Epithelial cell of umbilical artery (primary cell): ENCODE data around the gene HADHA. TPM values are rescaled to one million over a fixed set of nuclear protein-coding genes. Genes with fewer than 3 reads are reported as not detected.

Source experiments
- total RNA-seq: library from RNA; depleted of rRNA; stranded (reverse); fragments of >200 nt; gene quantifications from 2 replicates; pipeline ENCODE4 v1.2.3, GENCODE V29; 2014

HADHA gene
- total RNA-seq: 175 and 176 TPM in 2 replicates

GRCh38 chr2:26244309-26245230 lies at the start of gene HADHA, which contains the start of gene HADHB:
TSS of gene HADHA (minus strand) at chr2:26244632. CDS start at chr2:26244596, 36 bp downstream.
TSS of gene HADHB (plus strand) at chr2:26244939. CDS start at chr2:26254255, 9,316 bp downstream.

GRCh38 chr2:26172871-26173775 lies 71.3 kb downstream of the HADHA start, which contains the start of gene GAREM2:
TSS of gene GAREM2 (plus strand) at chr2:26173088. CDS start at chr2:26173221, 133 bp downstream.

Other genes with a start within 250 kb of the HADHA start
- 80.2 and 148 TPM in 2 replicates for gene RAB10, start 210.5 kb downstream of the HADHA start, total RNA-seq
- gene GAREM2, start 71.5 kb downstream of the HADHA start, total RNA-seq: 0.61 and 0.65 TPM in 2 replicates
- gene HADHB, start 307 bp upstream of the HADHA start, total RNA-seq: 96.8 and 108 TPM in 2 replicates
- 16.2 and 22.8 TPM in 2 replicates for gene SELENOI, start 101.5 kb upstream of the HADHA start, total RNA-seq
- not detected in 2 replicates for gene ADGRF3, start 102.2 kb upstream of the HADHA start, total RNA-seq
- gene DRC1, start 157.3 kb upstream of the HADHA start, total RNA-seq: not detected in 2 replicates
- gene OTOF, start 233.5 kb upstream of the HADHA start, total RNA-seq: under 0.01 and 0.15 TPM in 2 replicates